Heart right ventricle (tissue), 16 donors: Measurements from ENCODE around the gene MTA1. TPM values are rescaled to one million over a fixed set of nuclear protein-coding genes. Genes with fewer than 3 reads are reported as not detected.

ENCODE experiments used
- ATAC-seq, 8 donors: fragments of 200-7000 bp; cut with Tn5 transposase; one replicate each; pipeline ENCODE4 v1.9.1; 2020; ENCODE audit warnings: mild to moderate bottlenecking in 8 of 8, moderate library complexity in 8 of 8, moderate number of reproducible peaks in 1 of 8
- DNase-seq, 2 donors: peaks; one replicate each; pipeline ENCODE4 v3.0.0-alpha.2; 2020
- H3K27ac ChIP-seq, 10 donors: fragments of 200-600 bp; sonication (generic) in 2 of 10; one replicate each; pipeline versions ENCODE4 v1.5.0 to v1.8.0; 2020 to 2022; ENCODE audit warnings: mild to moderate bottlenecking in 3 of 10
- H3K27me3 ChIP-seq, 7 donors: fragments of 200-600 bp; one replicate each; pipeline ENCODE4 v1.8.0; 2021 to 2022; ENCODE audit warnings: mild to moderate bottlenecking in 2 of 7
- H3K36me3 ChIP-seq, 9 donors: fragments of 200-600 bp; sonication (generic) in 1 of 9; one replicate each; pipeline versions ENCODE4 v1.5.0 to v1.8.0; 2020 to 2022; ENCODE audit warnings: mild to moderate bottlenecking in 2 of 9
- H3K4me1 ChIP-seq, 9 donors: fragments of 200-600 bp; sonication (generic) in 1 of 9; one replicate each; pipeline versions ENCODE4 v1.5.0 to v1.8.0; 2020 to 2022; ENCODE audit warnings: mild to moderate bottlenecking in 4 of 9
- H3K4me3 ChIP-seq, 10 donors: fragments of 200-600 bp; sonication (generic) in 2 of 10; one replicate each; pipeline versions ENCODE4 v1.5.0 to v1.8.0; 2020 to 2022; ENCODE audit warnings: mild to moderate bottlenecking in 7 of 10, moderate library complexity in 2 of 10
- H3K9me3 ChIP-seq, 11 donors: fragments of 200-600 bp in 10 of 11; sonication (generic) in 2 of 11; one replicate each; pipeline versions ENCODE4 v1.5.0 to v1.8.0; 2013 to 2022; ENCODE audit warnings: mild to moderate bottlenecking in 2 of 11, control low read depth in 1 of 11, moderate library complexity in 1 of 11
- CTCF ChIP-seq, 9 donors: fragments of 200-600 bp; sonication (generic) in 2 of 9; IDR thresholded peaks; one replicate each; pipeline versions ENCODE4 v1.5.0 to v1.8.0; 2021 to 2022; ENCODE audit warnings: antibody characterized with exemption in 9 of 9, mild to moderate bottlenecking in 5 of 9, moderate library complexity in 1 of 9
- WGBS, 2 donors: extraction: QIAGEN DNeasy Blood & Tissue Kit; methylation state at CpG; one replicate each; pipeline ENCODE4 v1.1.7; 2013; ENCODE audit warnings: inconsistent platforms in 1 of 2; 5-methylcytosine and 5-hydroxymethylcytosine counted together
- intact Hi-C, 10 donors: fragments of 100-400 bp; cut with DNase I; formaldehyde crosslinking; loops; one replicate each; pipeline versions ENCODE4 v1.11.1 to v1.14.2; 2022
- polyA plus RNA-seq, 2 donors: library from polyadenylated mRNA; stranded (reverse); fragments of 200-250 nt; gene quantifications; one replicate each; pipeline ENCODE4 v1.2.3, GENCODE V29; 2013
- total RNA-seq, 10 donors: library from RNA; stranded (reverse); fragmentation: NEBNext Ultra II Directional in 3 of 10; extraction: Animal tissue kit (Norgen Biotek cat#: 25700) in 3 of 10; gene quantifications; one replicate each; pipeline versions ENCODE4 v1.2.1 to v1.2.4, GENCODE V29; 2021 to 2023
- donor health status: Arrhythmogenic right ventricular cardiomyopathy.
- donor health status: ischemic (EF 13 %, LVEDD 7.1; RV severe dilation, severe dysfunction).
- donor health status: healthy with polysubstance abuse.
- donor health status: DM: no; HTN: yes; CAD: no.
- donor health status: DM: no; HTN: no; CAD: no.
- donor health status: ischemic (EF 25% LVEDD 6.9; RV normal size, moderate dysfunction).
- donor health status: ischemic (EF 25% LVEDD 5.7; RV mildly dilated, moderate dysfunction).
- donor health status: healthy.
- donor health status: DM: yes; HTN: yes; CAD: no.
- donor health status: Ischemic cardiomyopathy.
- donor health status: ischemic (EF 35%, LVEDD 5.7; RV mildly dilated, moderate dysfunction).
- donor health status: nonischemic (EF 11% LVEDD 7.7; RV severe dilation, severe dysfunction).
- donor health status: DM: yes; HTN: yes; CAD: no.
- donor health status: PGD.
- donor health status: ischemic (EF 29% LVEDD 5.4; RV normal size, mild dysfunction).
- donor health status: nonischemic (EF 23%, LVEDD 6.1; RV moderate dilation, normal function).

The MTA1 gene
- total and polyA plus RNA-seq, 12 donors = 94.4 to 250 (median 133) TPM

GRCh38 chr14:105427412-105427811 is 7.8 kb downstream of the MTA1 start:
- WGBS, 2 donors = 97 to 98% methylated on average over 10 of the region's 10 CpGs
- TF ChIP-seq CTCF (IDR thresholded peaks at IDR 0.05) = no peak
- Histone ChIP-seq H3K27me3 (no peaks in the 10 kb centered on the region), H3K36me3 (peaks cover 0 to 32% (median 6%) of the 10 kb centered on the region in 9 donors), H3K27ac (no peak overlapping the region), H3K9me3 (peaks cover 0 to 24% (median 4%) of the 10 kb centered on the region in 11 donors), H3K4me1 (peaks cover 0 to 36% (median 20%) of the 10 kb centered on the region in 9 donors), H3K4me3 (no peak overlapping the region)
- intact Hi-C loops = no loop called here
- ATAC-seq (no peak), DNase-seq (no peak)

GRCh38 chr14:105427936-105428485 is 8.4 kb downstream of the MTA1 start:
- TF ChIP-seq CTCF (IDR thresholded peaks at IDR 0.05) = no peak
- 94% methylated on average over 9 of the region's 9 CpGs for WGBS, 2 donors
- ATAC-seq = no peak
- Histone ChIP-seq H3K9me3 (peaks cover 0 to 24% (median 4%) of the 10 kb centered on the region in 11 donors), H3K4me1 (peaks cover 0 to 30% (median 14%) of the 10 kb centered on the region in 9 donors), H3K36me3 (peaks cover 0 to 32% (median 6%) of the 10 kb centered on the region in 9 donors), H3K27ac (no peak overlapping the region), H3K27me3 (no peaks in the 10 kb centered on the region), H3K4me3 (no peak overlapping the region)
- no peak for DNase-seq
- intact Hi-C loops = no loop called here

- DNase-seq = no peak
- H3K4me3 ChIP-seq = no peak overlapping the region
- peaks cover 0 to 24% (median 10%) of the 10 kb centered on the region in 9 donors for H3K4me1 ChIP-seq
- intact Hi-C loops = loop anchor here in 1 of 10 donors (10.0 kb wide), 1 partner anchor 55 kb away; no protein-coding TSS in a partner anchor
- H3K27me3 ChIP-seq = no peaks in the 10 kb centered on the region
- peaks cover 0 to 24% (median 4%) of the 10 kb centered on the region in 11 donors for H3K9me3 ChIP-seq
- no peak for TF ChIP-seq CTCF (IDR thresholded peaks at IDR 0.05)
- H3K36me3 ChIP-seq = peaks cover 0 to 25% (median 6%) of the 10 kb centered on the region in 9 donors
- WGBS, 2 donors = 71 to 77% methylated on average over 6 of the region's 6 CpGs
- peak in 7 of 8 donors; percentile 31 to 67 (median 51) for ATAC-seq
- H3K27ac ChIP-seq = peak overlapping the region in 6 of 10 donors; percentile 2 to 52 (median 30)
These were observed 10.4 kb downstream of the MTA1 start for GRCh38 chr14:105430042-105430441.

- TF ChIP-seq CTCF (IDR thresholded peaks at IDR 0.05) = no peak
- WGBS, 2 donors = 64 to 71% methylated on average over 9 of the region's 9 CpGs
- Histone ChIP-seq H3K27me3 (no peaks in the 10 kb centered on the region), H3K36me3 (peaks cover 0 to 23% (median 6%) of the 10 kb centered on the region in 9 donors), H3K9me3 (peaks cover 0 to 27% (median 4%) of the 10 kb centered on the region in 11 donors), H3K4me3 (no peak overlapping the region), H3K4me1 (peaks cover 0 to 24% (median 10%) of the 10 kb centered on the region in 9 donors), H3K27ac (peak overlapping the region in 4 of 10 donors; percentile 11 to 52 (median 28))
- ATAC-seq (no peak), DNase-seq (no peak)
- intact Hi-C loops = loop anchor here in 1 of 10 donors (10.0 kb wide), 1 partner anchor 56 kb away; no protein-coding TSS in a partner anchor
These were observed 10.9 kb downstream of the MTA1 start for GRCh38 chr14:105430565-105430964.
